Measurements from ENCODE around the gene GBX1.

DNA sequence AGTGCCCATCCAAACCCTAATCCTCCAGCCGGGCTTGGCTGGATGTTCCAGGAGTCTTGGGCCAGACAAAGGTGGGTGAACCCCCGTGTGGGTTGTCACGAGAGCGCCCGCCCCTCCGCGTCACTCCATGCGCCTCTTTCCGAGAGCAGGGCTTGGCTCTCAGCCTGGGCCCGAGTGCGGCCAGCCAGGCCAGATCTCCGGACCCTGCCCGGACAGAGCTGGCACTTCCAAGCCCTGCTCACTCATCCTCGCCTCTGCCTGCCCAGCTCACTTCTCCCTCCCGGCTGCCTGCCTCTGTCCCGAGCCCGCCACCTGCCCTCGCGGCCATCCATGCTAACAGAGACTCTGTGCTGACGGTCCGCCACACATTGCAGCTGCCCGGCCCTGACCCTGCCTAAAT lies 46.6 kb downstream of the GBX1 start:
- TF ChIP-seq, protein P1, sequence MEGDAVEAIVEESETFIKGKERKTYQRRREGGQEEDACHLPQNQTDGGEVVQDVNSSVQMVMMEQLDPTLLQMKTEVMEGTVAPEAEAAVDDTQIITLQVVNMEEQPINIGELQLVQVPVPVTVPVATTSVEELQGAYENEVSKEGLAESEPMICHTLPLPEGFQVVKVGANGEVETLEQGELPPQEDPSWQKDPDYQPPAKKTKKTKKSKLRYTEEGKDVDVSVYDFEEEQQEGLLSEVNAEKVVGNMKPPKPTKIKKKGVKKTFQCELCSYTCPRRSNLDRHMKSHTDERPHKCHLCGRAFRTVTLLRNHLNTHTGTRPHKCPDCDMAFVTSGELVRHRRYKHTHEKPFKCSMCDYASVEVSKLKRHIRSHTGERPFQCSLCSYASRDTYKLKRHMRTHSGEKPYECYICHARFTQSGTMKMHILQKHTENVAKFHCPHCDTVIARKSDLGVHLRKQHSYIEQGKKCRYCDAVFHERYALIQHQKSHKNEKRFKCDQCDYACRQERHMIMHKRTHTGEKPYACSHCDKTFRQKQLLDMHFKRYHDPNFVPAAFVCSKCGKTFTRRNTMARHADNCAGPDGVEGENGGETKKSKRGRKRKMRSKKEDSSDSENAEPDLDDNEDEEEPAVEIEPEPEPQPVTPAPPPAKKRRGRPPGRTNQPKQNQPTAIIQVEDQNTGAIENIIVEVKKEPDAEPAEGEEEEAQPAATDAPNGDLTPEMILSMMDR (conservative IDR thresholded peaks at IDR 0.05) = no peak
- no peak for TF ChIP-seq ZFX (IDR thresholded peaks at IDR 0.05)
